ENCODE results near the gene PTPRD.

PTPRD gene

GRCh38 chr9:8895106-8895860, 1717.5 kb downstream of the PTPRD start:
- Mint-ChIP-seq H3K4me3 (no peak overlapping the region), H3K27ac (no peak overlapping the region), H3K36me3 (ENCODE audit: low read depth) (no peaks in the 10 kb centered on the region), H3K27me3 (no peaks in the 10 kb centered on the region), H3K4me1 (ENCODE audit: low read depth) (no peaks in the 10 kb centered on the region), H3K9me3 (no peaks in the 10 kb centered on the region)
- no peak for DNase-seq

DNA sequence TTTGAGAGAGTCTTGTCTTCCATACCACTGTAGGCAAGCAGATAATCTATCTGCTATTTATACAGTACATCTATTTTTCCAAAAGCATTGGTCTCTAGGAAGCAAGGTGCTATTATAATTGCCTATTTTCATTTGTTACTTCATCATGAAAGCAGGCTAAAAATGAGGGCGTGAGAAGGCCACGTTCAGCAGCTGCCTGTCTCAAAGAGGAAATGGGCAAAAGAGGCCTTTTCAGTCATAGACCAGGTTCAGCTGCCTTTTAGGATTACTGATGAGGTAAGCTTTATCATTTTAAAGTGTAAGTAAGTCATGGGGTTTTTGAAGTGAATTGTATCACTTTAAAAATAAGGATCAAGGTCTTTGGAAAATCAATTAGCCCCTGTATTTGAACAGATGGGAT, 1722.1 kb downstream of the PTPRD start:
- Mint-ChIP-seq H3K4me3 (no peak overlapping the region), H3K27ac (no peak overlapping the region), H3K36me3 (ENCODE audit: low read depth) (no peaks in the 10 kb centered on the region), H3K4me1 (ENCODE audit: low read depth) (no peaks in the 10 kb centered on the region), H3K27me3 (no peaks in the 10 kb centered on the region), H3K9me3 (no peaks in the 10 kb centered on the region)
- no peak for DNase-seq

DNA sequence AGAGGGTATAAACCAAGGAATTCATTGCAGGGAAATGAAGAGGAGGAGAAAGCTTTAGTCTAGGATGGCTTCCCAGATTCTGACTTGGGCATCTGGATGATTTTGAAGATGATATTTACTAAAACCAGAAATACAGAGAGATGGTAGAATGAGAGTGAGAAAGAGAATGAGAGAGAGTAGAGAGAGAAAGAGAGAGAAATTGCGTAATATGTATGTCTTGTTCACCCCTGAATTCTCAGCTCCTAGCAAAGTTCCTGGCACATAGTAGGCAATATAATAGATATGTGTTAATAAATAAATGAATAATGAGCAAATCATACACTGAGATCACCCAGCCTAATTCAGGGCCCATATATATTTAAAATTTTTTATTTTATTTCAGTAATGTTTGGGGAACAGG, 1723.7 kb downstream of the PTPRD start:
- Mint-ChIP-seq H3K9me3 (no peaks in the 10 kb centered on the region), H3K36me3 (ENCODE audit: low read depth) (no peaks in the 10 kb centered on the region), H3K4me3 (no peak overlapping the region), H3K27ac (no peak overlapping the region), H3K4me1 (ENCODE audit: low read depth) (no peaks in the 10 kb centered on the region), H3K27me3 (no peaks in the 10 kb centered on the region)
- DNase-seq = no peak

DNA sequence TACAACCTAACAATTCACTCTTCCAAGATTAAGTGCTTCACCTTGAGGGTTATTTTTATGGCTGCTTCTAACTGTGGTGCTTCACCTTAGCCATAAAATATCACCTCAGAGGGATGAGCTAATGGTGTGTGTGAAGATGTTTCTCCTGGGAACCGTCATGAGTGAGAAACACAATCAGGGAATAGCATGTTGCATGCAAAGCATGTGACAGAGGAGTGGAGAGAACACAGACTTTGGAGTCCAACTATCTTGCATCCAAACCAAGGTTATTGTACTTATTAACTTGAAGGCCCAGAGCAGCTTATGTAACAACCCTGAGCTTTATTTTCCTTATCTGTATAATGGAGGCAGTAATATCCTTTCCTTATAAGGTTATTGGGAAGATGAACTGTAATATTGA, 1724.2 kb downstream of the PTPRD start:
- no peaks in the 10 kb centered on the region for H3K9me3 Mint-ChIP-seq
- H3K4me3 Mint-ChIP-seq = no peak overlapping the region
- H3K36me3 Mint-ChIP-seq (ENCODE audit: low read depth) = no peaks in the 10 kb centered on the region
- DNase-seq = no peak
- no peaks in the 10 kb centered on the region for H3K27me3 Mint-ChIP-seq
- no peak overlapping the region for H3K27ac Mint-ChIP-seq
- H3K4me1 Mint-ChIP-seq (ENCODE audit: low read depth) = no peaks in the 10 kb centered on the region

DNA sequence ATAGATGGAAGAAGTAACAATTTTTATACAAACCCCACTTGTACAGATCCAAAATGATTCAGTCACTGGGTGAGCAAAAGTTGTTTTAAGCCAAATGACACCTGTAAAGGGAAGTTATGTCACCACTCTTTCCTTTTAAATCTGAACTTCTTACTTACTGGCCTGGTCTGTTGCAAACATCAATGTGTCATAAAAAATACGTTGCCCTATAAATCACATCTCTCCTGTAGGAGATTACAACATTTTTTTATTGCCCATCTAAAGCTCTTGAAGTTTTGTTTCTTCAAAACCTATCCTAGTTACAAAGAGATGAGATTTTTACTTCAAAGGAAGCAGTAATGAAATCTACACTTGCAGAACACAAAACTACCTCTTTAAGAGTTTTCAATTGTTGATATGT, 1725.4 kb downstream of the PTPRD start:
- H3K27me3 Mint-ChIP-seq = no peaks in the 10 kb centered on the region
- no peaks in the 10 kb centered on the region for H3K9me3 Mint-ChIP-seq
- no peak overlapping the region for H3K27ac Mint-ChIP-seq

DNA sequence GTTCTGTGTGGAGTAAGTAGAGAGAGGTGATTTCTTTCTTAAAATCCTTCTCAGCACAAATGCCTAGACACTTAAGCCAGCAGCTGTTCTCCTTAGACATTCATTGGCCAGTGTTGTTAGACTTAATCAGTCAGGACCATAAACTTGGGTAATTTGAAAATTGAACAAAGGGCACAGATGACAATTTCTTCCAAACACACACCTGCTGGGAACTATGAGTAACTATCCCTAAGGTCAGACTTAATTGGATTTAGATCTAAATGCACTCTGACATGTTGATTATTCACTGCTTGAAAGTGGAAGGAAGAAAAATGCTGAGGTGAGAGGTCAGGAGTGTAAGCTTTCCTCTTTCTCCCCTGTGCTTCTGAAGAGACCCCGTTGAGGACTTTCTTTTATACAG, 1729.5 kb downstream of the PTPRD start:
- DNase-seq = no peak
- no peaks in the 10 kb centered on the region for H3K4me1 Mint-ChIP-seq (ENCODE audit: low read depth)
- no peak overlapping the region for H3K27ac Mint-ChIP-seq
- no peaks in the 10 kb centered on the region for H3K9me3 Mint-ChIP-seq
- H3K27me3 Mint-ChIP-seq = no peaks in the 10 kb centered on the region
- H3K4me3 Mint-ChIP-seq = no peak overlapping the region
- no peaks in the 10 kb centered on the region for H3K36me3 Mint-ChIP-seq (ENCODE audit: low read depth)

More for the DNA sequence above, 1725.4 kb downstream of the PTPRD start:
- DNase-seq = no peak
- no peaks in the 10 kb centered on the region for H3K36me3 Mint-ChIP-seq (ENCODE audit: low read depth)
- H3K4me3 Mint-ChIP-seq = no peak overlapping the region
- H3K4me1 Mint-ChIP-seq (ENCODE audit: low read depth) = no peaks in the 10 kb centered on the region

DNA sequence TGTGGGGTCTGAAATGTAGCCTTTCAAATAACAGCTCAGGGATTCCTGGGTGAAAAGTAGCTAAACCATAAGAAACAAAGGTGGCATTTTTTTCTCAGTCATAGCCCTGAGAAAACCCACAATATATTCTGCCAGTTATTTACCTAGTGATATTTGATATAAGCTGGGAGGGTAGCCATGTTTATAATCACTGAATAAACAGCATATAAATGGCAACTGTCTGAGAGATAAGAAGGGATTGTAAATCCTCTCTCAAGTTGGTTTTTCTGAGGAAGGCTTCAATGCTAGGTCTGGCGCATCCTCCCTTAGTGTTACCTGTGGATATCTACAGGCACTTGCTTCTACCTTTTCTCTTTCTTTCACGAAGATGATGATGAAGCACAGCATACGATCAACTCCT, 1732.7 kb downstream of the PTPRD start:
- Mint-ChIP-seq H3K9me3 (no peaks in the 10 kb centered on the region), H3K4me1 (ENCODE audit: low read depth) (no peaks in the 10 kb centered on the region), H3K27me3 (no peaks in the 10 kb centered on the region), H3K4me3 (no peak overlapping the region), H3K27ac (no peak overlapping the region), H3K36me3 (ENCODE audit: low read depth) (no peaks in the 10 kb centered on the region)
- DNase-seq = no peak

DNA sequence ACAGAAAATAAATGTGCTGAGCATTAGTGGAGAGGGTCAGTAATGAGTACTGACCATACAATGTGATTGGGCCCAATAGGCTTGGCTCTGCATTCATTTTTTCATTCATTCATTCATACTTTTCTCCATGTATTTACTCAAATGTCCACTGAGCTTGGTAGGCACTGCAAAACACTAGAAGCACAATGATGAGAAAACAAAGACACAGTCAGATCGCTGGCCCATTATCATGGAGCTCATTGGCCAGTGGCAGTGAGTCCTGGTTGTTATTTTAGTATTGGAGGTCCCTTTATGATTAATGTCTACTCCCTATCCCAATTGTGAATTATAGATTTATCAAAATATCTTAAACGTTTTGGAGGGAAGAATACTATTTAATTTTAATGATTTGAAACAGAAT, 1733.5 kb downstream of the PTPRD start:
- Mint-ChIP-seq H3K36me3 (ENCODE audit: low read depth) (no peaks in the 10 kb centered on the region), H3K4me3 (no peak overlapping the region), H3K4me1 (ENCODE audit: low read depth) (no peaks in the 10 kb centered on the region), H3K9me3 (no peaks in the 10 kb centered on the region), H3K27ac (no peak overlapping the region), H3K27me3 (no peaks in the 10 kb centered on the region)
- no peak for DNase-seq

GRCh38 chr9:8877753-8878494, 1734.9 kb downstream of the PTPRD start:
- Mint-ChIP-seq H3K9me3 (no peaks in the 10 kb centered on the region), H3K27me3 (no peaks in the 10 kb centered on the region), H3K4me3 (no peak overlapping the region), H3K27ac (no peak overlapping the region), H3K4me1 (ENCODE audit: low read depth) (no peaks in the 10 kb centered on the region), H3K36me3 (ENCODE audit: low read depth) (no peaks in the 10 kb centered on the region)
- no peak for DNase-seq

DNA sequence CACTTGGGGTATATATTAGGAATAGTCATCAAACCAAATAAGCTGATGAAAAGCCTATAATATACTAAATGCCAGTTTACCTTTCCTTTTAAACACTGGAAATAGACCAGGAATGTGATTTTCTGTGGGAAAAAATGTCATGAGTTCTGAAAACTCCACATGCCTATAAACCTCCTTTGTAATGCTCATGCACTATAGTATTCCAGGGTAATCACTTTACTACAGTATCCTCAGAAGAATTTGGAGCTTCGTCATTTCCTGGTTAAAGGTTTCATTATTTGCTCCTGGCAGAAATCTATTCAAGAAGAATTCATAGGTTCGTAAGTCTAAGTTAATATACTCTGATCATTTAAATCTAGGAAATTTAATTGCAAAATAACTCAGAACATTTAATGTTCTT, 1736.5 kb downstream of the PTPRD start:
- Mint-ChIP-seq H3K36me3 (ENCODE audit: low read depth) (no peaks in the 10 kb centered on the region), H3K9me3 (no peaks in the 10 kb centered on the region), H3K4me1 (ENCODE audit: low read depth) (no peaks in the 10 kb centered on the region), H3K27ac (no peak overlapping the region), H3K4me3 (no peak overlapping the region), H3K27me3 (no peaks in the 10 kb centered on the region)
- no peak for DNase-seq

GRCh38 chr9:8874482-8874881, 1738.3 kb downstream of the PTPRD start:
- Mint-ChIP-seq H3K27ac (no peak overlapping the region), H3K36me3 (ENCODE audit: low read depth) (no peaks in the 10 kb centered on the region), H3K4me3 (no peak overlapping the region)

DNA sequence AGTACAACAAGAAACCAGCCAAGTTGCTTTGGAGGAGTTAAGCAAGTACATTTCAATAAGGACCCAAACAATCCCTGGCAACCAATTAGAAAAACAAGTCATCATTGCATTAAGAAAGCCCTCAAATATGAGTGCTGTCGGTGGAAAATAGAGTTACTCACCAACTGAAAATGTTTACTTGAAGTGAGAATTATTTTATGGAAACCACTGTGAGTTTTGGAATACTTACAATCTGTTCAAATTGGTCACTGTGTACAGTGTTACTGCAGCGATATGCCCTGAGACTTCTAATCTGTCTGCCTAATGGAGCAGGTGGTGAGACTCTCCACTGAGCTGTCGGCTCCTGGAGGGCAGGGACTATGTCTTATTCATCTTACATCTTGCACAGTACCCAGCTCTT, 1740.0 kb downstream of the PTPRD start:
- no peak overlapping the region for H3K4me3 Mint-ChIP-seq
- no peaks in the 10 kb centered on the region for H3K9me3 Mint-ChIP-seq
- H3K36me3 Mint-ChIP-seq (ENCODE audit: low read depth) = no peaks in the 10 kb centered on the region
- H3K27ac Mint-ChIP-seq = no peak overlapping the region
- no peak for DNase-seq
- H3K4me1 Mint-ChIP-seq (ENCODE audit: low read depth) = no peaks in the 10 kb centered on the region
- no peaks in the 10 kb centered on the region for H3K27me3 Mint-ChIP-seq

More at GRCh38 chr9:8874482-8874881, 1738.3 kb downstream of the PTPRD start:
- no peaks in the 10 kb centered on the region for H3K4me1 Mint-ChIP-seq (ENCODE audit: low read depth)
- H3K9me3 Mint-ChIP-seq = no peaks in the 10 kb centered on the region
- H3K27me3 Mint-ChIP-seq = no peaks in the 10 kb centered on the region
- no peak for DNase-seq

- H3K9me3 Mint-ChIP-seq = no peaks in the 10 kb centered on the region
- H3K4me1 Mint-ChIP-seq (ENCODE audit: low read depth) = no peaks in the 10 kb centered on the region
- no peak for DNase-seq
- no peaks in the 10 kb centered on the region for H3K27me3 Mint-ChIP-seq
- no peaks in the 10 kb centered on the region for H3K36me3 Mint-ChIP-seq (ENCODE audit: low read depth)
- no peak overlapping the region for H3K27ac Mint-ChIP-seq
- H3K4me3 Mint-ChIP-seq = no peak overlapping the region
These were observed 1740.9 kb downstream of the PTPRD start for GRCh38 chr9:8871796-8872445.

- no peaks in the 10 kb centered on the region for H3K36me3 Mint-ChIP-seq (ENCODE audit: low read depth)
- H3K4me3 Mint-ChIP-seq = no peak overlapping the region
- no peak for DNase-seq
- H3K9me3 Mint-ChIP-seq = no peaks in the 10 kb centered on the region
- H3K27me3 Mint-ChIP-seq = no peaks in the 10 kb centered on the region
- H3K27ac Mint-ChIP-seq = no peak overlapping the region
- no peaks in the 10 kb centered on the region for H3K4me1 Mint-ChIP-seq (ENCODE audit: low read depth)
These were observed 1741.4 kb downstream of the PTPRD start for GRCh38 chr9:8871396-8871795.

- DNase-seq = no peak
- Mint-ChIP-seq H3K9me3 (no peaks in the 10 kb centered on the region), H3K36me3 (ENCODE audit: low read depth) (no peaks in the 10 kb centered on the region), H3K4me1 (ENCODE audit: low read depth) (no peaks in the 10 kb centered on the region), H3K4me3 (no peak overlapping the region), H3K27me3 (no peaks in the 10 kb centered on the region), H3K27ac (no peak overlapping the region)
These were observed 1743.0 kb downstream of the PTPRD start for GRCh38 chr9:8869812-8870211.

All from activated T-cell treated with anti-CD3 and anti-CD28 coated beads, Interleukin-2, amount 50 U/mL, for 24 hours (primary cell).